Thyroid gland (tissue), 4 donors: ENCODE measurements around the gene ANAPC2. TPM values are rescaled to one million over a fixed set of nuclear protein-coding genes. Genes with fewer than 3 reads are reported as not detected.
A peak's percentile ranks its signal among the peaks of the same experiment; 100 is the strongest.
"Not testable (repeated sequence)": the region's sequence is repeated elsewhere in the genome, so short reads cannot be mapped to it uniquely, and the experiment has no call there.

Source experiments
- DNase-seq, 2 donors: peaks; one replicate each; pipeline ENCODE4 v3.0.0-alpha.2; 2019
- H3K27ac ChIP-seq, 3 donors: fragments of 200-600 bp; sonication (generic); 1 replicate in 2 of 3; 2 replicates in 1 of 3; pipeline ENCODE4 v1.5.1; 2016 to 2019; ENCODE audit warnings: mild to moderate bottlenecking in 1 of 3, moderate library complexity in 1 of 3
- H3K27me3 ChIP-seq: fragments of 200-600 bp; sonication (generic); one replicate; pipeline ENCODE4 v1.5.1; 2019
- H3K36me3 ChIP-seq, 2 donors: fragments of 200-600 bp; sonication (generic); one replicate each; pipeline ENCODE4 v1.5.1; 2016 to 2019
- H3K4me1 ChIP-seq, 2 donors: fragments of 200-600 bp; sonication (generic); one replicate each; pipeline ENCODE4 v1.5.1; 2017 to 2019
- H3K4me3 ChIP-seq, 3 donors: fragments of 200-600 bp; sonication (generic); replicated peaks in 1 of 3; 1 replicate in 2 of 3; 2 replicates in 1 of 3; pipeline ENCODE4 v1.5.1; 2016; ENCODE audit warnings: mild to moderate bottlenecking in 1 of 3
- H3K9me3 ChIP-seq: fragments of 200-600 bp; sonication (generic); one replicate; pipeline ENCODE4 v1.5.1; 2017
- POLR2A ChIP-seq, 2 donors: fragments of 450-650 bp; IDR thresholded peaks; one replicate each; pipeline ENCODE4 v1.6.1; 2017; ENCODE audit warnings: antibody characterized with exemption in 2 of 2, mild to moderate bottlenecking in 2 of 2, moderate library complexity in 1 of 2
- whole genome bisulfite sequencing, 2 donors: methylation state at CpG; one replicate each; pipeline ENCODE4 v1.1.5; 2017; 5-methylcytosine and 5-hydroxymethylcytosine counted together
- intact Hi-C: fragments of 100-400 bp; cut with DNase I; formaldehyde crosslinking; loops from one replicate; pipeline ENCODE4 v1.15.1; 2023
- total RNA-seq, 4 donors: library from RNA; depleted of rRNA; stranded (reverse); fragments of >200 nt; gene quantifications; one replicate each; pipeline ENCODE4 v1.2.3, GENCODE V29; 2016
- TF ChIP-seq, protein P1 (sequence below), 6 experiments: fragments of 200-600 bp in 3 of 6; fragments of 450-650 bp in 3 of 6; sonication (generic) in 3 of 6; IDR thresholded peaks; one replicate each; pipeline ENCODE4 v1.5.1; 2016 to 2019; ENCODE audit warnings: antibody characterized with exemption in 6 of 6, mild to moderate bottlenecking in 2 of 6, inconsistent platforms in 1 of 6, moderate library complexity in 1 of 6

ANAPC2 gene
- total RNA-seq, 4 donors from 2014 or later = 25.6 to 34.1 (median 31.8) TPM

DNA sequence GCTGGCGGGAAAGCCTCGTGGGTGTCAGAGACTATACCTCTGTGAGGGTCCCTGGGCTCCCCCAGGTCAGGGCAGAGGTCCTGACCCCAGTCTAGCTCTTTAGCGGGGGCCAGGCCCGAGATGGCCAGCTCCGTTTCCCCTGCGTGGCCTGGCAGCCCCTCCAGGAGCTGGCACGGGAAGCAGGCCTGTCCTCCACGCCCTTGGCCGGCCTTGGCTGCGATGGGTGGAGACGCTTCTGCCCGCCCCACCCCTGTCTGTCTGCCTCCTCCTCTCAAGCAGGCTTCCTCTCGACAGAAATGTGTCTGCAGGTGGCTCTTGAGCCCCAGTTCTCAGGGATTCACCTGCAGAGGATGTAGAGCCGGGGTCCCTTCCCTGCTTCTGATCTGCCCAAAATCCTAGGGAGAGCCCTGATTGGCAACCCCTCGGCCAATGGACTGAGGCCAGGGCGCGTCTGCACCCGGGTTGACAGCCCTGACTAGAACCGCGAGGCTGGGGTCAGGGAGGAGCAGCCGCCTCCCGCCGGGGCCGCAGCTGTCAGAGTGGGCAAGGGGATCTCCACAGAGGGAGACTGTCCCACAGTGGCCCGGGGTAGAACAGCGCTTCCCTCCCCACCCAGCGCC lies 52.0 kb downstream of the ANAPC2 start:
- Histone ChIP-seq H3K9me3 (no peaks in the 10 kb centered on the region), H3K27ac (no peak overlapping the region), H3K36me3 (no peaks in the 10 kb centered on the region), H3K27me3 (peaks cover 17% of the 10 kb centered on the region), H3K4me3 (no peak overlapping the region), H3K4me1 (peaks cover 0 to 3% of the 10 kb centered on the region in 2 donors)
- WGBS, 2 donors = 39 to 63% methylated on average over 6 of the region's 27 CpGs
- DNase-seq = no peak
- intact Hi-C loops = no loop called here
- TF ChIP-seq, protein P1, sequence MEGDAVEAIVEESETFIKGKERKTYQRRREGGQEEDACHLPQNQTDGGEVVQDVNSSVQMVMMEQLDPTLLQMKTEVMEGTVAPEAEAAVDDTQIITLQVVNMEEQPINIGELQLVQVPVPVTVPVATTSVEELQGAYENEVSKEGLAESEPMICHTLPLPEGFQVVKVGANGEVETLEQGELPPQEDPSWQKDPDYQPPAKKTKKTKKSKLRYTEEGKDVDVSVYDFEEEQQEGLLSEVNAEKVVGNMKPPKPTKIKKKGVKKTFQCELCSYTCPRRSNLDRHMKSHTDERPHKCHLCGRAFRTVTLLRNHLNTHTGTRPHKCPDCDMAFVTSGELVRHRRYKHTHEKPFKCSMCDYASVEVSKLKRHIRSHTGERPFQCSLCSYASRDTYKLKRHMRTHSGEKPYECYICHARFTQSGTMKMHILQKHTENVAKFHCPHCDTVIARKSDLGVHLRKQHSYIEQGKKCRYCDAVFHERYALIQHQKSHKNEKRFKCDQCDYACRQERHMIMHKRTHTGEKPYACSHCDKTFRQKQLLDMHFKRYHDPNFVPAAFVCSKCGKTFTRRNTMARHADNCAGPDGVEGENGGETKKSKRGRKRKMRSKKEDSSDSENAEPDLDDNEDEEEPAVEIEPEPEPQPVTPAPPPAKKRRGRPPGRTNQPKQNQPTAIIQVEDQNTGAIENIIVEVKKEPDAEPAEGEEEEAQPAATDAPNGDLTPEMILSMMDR (IDR thresholded peaks at IDR 0.05) = no peak
- TF ChIP-seq POLR2A (IDR thresholded peaks at IDR 0.05) = no peak

GRCh38 chr9:137135154-137135553 lies 53.2 kb downstream of the ANAPC2 start:
- peaks cover 17% of the 10 kb centered on the region for H3K27me3 ChIP-seq

GRCh38 chr9:137134191-137134590 lies 54.2 kb downstream of the ANAPC2 start:
- 85 to 87% methylated on average over 4 of the region's 4 CpGs for WGBS, 2 donors
- peaks cover 17% of the 10 kb centered on the region for H3K27me3 ChIP-seq
- no peaks in the 10 kb centered on the region for H3K36me3 ChIP-seq
- no peak overlapping the region for H3K4me3 ChIP-seq
- no peak overlapping the region for H3K27ac ChIP-seq
- no peaks in the 10 kb centered on the region for H3K9me3 ChIP-seq
- TF ChIP-seq, protein P1 (IDR thresholded peaks at IDR 0.05) = no peak
- TF ChIP-seq POLR2A (IDR thresholded peaks at IDR 0.05) = no peak
- DNase-seq = no peak
- H3K4me1 ChIP-seq = peaks cover 5 to 9% of the 10 kb centered on the region in 2 donors
- intact Hi-C loops = no loop called here

More at GRCh38 chr9:137135154-137135553, 53.2 kb downstream of the ANAPC2 start:
- H3K4me3 ChIP-seq, DNase-seq, H3K27ac ChIP-seq, H3K4me1 ChIP-seq, H3K9me3 ChIP-seq, H3K36me3 ChIP-seq, intact Hi-C loops: not testable (repeated sequence)
- WGBS, 2 donors = 81 to 82% methylated on average over 9 of the region's 9 CpGs

- Histone ChIP-seq H3K27ac (peak overlapping the region in 2 of 3 donors; percentile 34 to 75), H3K36me3 (no peaks in the 10 kb centered on the region), H3K9me3 (no peaks in the 10 kb centered on the region), H3K4me1 (peaks cover 5 to 14% of the 10 kb centered on the region in 2 donors), H3K4me3 (peak overlapping the region; percentile 59 to 92 (median 74)), H3K27me3 (no peaks in the 10 kb centered on the region)
- WGBS, 2 donors = 28% methylated on average over 4 to 6 of the region's 58 CpGs
- intact Hi-C loops = no loop called here
- no peak for TF ChIP-seq POLR2A (IDR thresholded peaks at IDR 0.05)
- TF ChIP-seq, protein P1 (IDR thresholded peaks at IDR 0.05) = no peak
- DNase-seq = no peak
Measured at GRCh38 chr9:137130176-137130755, 58.1 kb downstream of the ANAPC2 start.

- Histone ChIP-seq H3K27ac (peak overlapping the region; percentile 34 to 75 (median 57)), H3K27me3 (no peaks in the 10 kb centered on the region), H3K36me3 (no peaks in the 10 kb centered on the region), H3K4me3 (peak overlapping the region; percentile 59 to 92 (median 74)), H3K4me1 (peaks cover 5 to 14% of the 10 kb centered on the region in 2 donors), H3K9me3 (no peaks in the 10 kb centered on the region)
- DNase-seq = peak; percentile 87 to 88
- TF ChIP-seq, protein P1 (IDR thresholded peaks at IDR 0.05) = peak in 1 of 6 experiments; percentile 29
- peak in 1 of 2 donors; percentile 68 for TF ChIP-seq POLR2A (IDR thresholded peaks at IDR 0.05)
- intact Hi-C loops = no loop called here
- 2% methylated on average over 9 of the region's 86 CpGs; no CpG with 5 or more reads in 1 of the 2 donors for WGBS, 2 donors
Measured at GRCh38 chr9:137129456-137130175, 58.7 kb downstream of the ANAPC2 start.
